ENCODE data around the gene RADIL.

DNA sequence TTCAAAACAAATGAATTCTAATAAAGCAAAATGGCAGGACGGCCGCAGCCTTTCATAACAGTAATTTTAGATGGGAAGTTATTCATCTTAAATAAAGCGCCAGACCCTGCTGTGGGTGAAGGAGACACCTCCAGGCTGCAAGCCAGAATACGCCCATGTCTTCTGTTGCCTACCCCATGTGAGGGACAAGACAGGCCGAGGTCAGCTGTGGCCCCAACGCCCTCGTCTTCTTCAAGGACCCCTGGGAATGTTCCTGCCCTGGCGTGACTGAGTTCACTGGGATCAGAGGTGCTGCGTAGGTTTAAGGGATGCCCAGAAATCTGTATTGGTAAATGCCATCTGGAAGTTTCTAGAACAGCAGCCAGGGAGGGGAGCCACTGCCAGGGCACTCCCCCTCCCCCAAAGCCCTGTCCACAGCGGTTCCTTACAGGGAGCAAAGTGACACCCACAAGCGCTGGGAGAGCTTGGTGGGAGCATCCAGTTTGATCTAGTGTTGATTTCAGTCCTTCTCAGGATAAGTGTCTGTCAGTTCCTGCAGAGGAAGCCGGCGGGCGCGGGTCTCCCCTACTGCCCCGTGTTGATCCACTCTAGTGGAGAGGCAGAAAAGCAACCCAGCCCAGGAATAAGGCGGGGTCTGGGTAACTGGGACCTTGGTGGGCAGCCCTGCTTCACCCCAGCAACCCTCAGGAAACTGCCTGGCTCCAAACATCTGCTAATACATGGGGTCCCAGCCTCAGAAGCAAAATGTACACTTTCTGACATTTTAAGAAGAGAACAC, 42.3 kb downstream of the RADIL start:
- no peak for TF ChIP-seq TEAD2 (tag; IDR thresholded peaks at IDR 0.05)
- no peak for TF ChIP-seq GTF2A2 (tag; IDR thresholded peaks at IDR 0.05)
- TF ChIP-seq, protein P1, sequence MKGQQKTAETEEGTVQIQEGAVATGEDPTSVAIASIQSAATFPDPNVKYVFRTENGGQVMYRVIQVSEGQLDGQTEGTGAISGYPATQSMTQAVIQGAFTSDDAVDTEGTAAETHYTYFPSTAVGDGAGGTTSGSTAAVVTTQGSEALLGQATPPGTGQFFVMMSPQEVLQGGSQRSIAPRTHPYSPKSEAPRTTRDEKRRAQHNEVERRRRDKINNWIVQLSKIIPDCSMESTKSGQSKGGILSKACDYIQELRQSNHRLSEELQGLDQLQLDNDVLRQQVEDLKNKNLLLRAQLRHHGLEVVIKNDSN (CRISPR knock-in tag; IDR thresholded peaks at IDR 0.05) = no peak
- TF ChIP-seq SETDB1 (IDR thresholded peaks at IDR 0.05; ENCODE audit: low read length) = no peak
- TF ChIP-seq NRF1 (conservative IDR thresholded peaks at IDR 0.05 in 1 of 2, IDR thresholded peaks at IDR 0.05 in 1 of 2) = no peak
- TF ChIP-seq, protein P2, sequence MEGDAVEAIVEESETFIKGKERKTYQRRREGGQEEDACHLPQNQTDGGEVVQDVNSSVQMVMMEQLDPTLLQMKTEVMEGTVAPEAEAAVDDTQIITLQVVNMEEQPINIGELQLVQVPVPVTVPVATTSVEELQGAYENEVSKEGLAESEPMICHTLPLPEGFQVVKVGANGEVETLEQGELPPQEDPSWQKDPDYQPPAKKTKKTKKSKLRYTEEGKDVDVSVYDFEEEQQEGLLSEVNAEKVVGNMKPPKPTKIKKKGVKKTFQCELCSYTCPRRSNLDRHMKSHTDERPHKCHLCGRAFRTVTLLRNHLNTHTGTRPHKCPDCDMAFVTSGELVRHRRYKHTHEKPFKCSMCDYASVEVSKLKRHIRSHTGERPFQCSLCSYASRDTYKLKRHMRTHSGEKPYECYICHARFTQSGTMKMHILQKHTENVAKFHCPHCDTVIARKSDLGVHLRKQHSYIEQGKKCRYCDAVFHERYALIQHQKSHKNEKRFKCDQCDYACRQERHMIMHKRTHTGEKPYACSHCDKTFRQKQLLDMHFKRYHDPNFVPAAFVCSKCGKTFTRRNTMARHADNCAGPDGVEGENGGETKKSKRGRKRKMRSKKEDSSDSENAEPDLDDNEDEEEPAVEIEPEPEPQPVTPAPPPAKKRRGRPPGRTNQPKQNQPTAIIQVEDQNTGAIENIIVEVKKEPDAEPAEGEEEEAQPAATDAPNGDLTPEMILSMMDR (IDR thresholded peaks at IDR 0.05 in 2 of 3, conservative IDR thresholded peaks at IDR 0.05 in 1 of 3; ENCODE audit: insufficient read depth in 2 of 3, low read depth in 1 of 3, low read length in 3 of 3) = no peak
- TF ChIP-seq CEBPB (tag; IDR thresholded peaks at IDR 0.05) = no peak
- no peak for TF ChIP-seq CREB1 (IDR thresholded peaks at IDR 0.05)
- TF ChIP-seq CREB1 (CRISPR knock-in tag; IDR thresholded peaks at IDR 0.05) = no peak
- TF ChIP-seq LEF1 (IDR thresholded peaks at IDR 0.05) = no peak
- TF ChIP-seq, protein P3, sequence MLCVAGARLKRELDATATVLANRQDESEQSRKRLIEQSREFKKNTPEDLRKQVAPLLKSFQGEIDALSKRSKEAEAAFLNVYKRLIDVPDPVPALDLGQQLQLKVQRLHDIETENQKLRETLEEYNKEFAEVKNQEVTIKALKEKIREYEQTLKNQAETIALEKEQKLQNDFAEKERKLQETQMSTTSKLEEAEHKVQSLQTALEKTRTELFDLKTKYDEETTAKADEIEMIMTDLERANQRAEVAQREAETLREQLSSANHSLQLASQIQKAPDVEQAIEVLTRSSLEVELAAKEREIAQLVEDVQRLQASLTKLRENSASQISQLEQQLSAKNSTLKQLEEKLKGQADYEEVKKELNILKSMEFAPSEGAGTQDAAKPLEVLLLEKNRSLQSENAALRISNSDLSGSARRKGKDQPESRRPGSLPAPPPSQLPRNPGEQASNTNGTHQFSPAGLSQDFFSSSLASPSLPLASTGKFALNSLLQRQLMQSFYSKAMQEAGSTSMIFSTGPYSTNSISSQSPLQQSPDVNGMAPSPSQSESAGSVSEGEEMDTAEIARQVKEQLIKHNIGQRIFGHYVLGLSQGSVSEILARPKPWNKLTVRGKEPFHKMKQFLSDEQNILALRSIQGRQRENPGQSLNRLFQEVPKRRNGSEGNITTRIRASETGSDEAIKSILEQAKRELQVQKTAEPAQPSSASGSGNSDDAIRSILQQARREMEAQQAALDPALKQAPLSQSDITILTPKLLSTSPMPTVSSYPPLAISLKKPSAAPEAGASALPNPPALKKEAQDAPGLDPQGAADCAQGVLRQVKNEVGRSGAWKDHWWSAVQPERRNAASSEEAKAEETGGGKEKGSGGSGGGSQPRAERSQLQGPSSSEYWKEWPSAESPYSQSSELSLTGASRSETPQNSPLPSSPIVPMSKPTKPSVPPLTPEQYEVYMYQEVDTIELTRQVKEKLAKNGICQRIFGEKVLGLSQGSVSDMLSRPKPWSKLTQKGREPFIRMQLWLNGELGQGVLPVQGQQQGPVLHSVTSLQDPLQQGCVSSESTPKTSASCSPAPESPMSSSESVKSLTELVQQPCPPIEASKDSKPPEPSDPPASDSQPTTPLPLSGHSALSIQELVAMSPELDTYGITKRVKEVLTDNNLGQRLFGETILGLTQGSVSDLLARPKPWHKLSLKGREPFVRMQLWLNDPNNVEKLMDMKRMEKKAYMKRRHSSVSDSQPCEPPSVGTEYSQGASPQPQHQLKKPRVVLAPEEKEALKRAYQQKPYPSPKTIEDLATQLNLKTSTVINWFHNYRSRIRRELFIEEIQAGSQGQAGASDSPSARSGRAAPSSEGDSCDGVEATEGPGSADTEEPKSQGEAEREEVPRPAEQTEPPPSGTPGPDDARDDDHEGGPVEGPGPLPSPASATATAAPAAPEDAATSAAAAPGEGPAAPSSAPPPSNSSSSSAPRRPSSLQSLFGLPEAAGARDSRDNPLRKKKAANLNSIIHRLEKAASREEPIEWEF (CRISPR knock-in tag; IDR thresholded peaks at IDR 0.05) = no peak
- no peak for TF ChIP-seq SIN3A (IDR thresholded peaks at IDR 0.05; ENCODE audit: borderline replicate concordance in 2 of 2, control insufficient read depth in 1 of 2, low read depth in 2 of 2, low read length in 2 of 2)
- TF ChIP-seq SAFB2 (IDR thresholded peaks at IDR 0.05; ENCODE audit: borderline replicate concordance, low read depth, low read length, severe bottlenecking) = no peak
- TF ChIP-seq ZBTB7A (IDR thresholded peaks at IDR 0.05; ENCODE audit: borderline replicate concordance, control insufficient read depth, low read depth, low read length) = no peak
- TF ChIP-seq, protein P4, sequence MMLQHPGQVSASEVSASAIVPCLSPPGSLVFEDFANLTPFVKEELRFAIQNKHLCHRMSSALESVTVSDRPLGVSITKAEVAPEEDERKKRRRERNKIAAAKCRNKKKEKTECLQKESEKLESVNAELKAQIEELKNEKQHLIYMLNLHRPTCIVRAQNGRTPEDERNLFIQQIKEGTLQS (IDR thresholded peaks at IDR 0.05) = no peak
- TF ChIP-seq, protein P4 (CRISPR knock-in tag; conservative IDR thresholded peaks at IDR 0.05) = no peak
